Adrenal gland (tissue), 12 donors: ENCODE measurements around the gene KCNRG. TPM values are rescaled to one million over a fixed set of nuclear protein-coding genes. Genes with fewer than 3 reads are reported as not detected.
"Not testable (repeated sequence)": the region's sequence is repeated elsewhere in the genome, so short reads cannot be mapped to it uniquely, and the experiment has no call there.

Experiments
- DNase-seq, 7 donors: peaks; one replicate each; pipeline ENCODE4 v3.0.0-alpha.2; 2019 to 2020
- H3K27ac ChIP-seq, 5 donors: fragments of 200-600 bp; sonication (generic) in 4 of 5; 1 replicate in 3 of 5; 2 replicates in 2 of 5; pipeline versions ENCODE4 v1.5.1 to v1.8.0; 2016 to 2020; ENCODE audit warnings: mild to moderate bottlenecking in 1 of 5
- H3K27me3 ChIP-seq: fragments of 200-600 bp; 2 replicates; pipeline ENCODE4 v1.8.0; 2021
- H3K36me3 ChIP-seq, 2 donors: fragments of 200-600 bp; replicated peaks in 1 of 2; 1 replicate in 1 of 2; 2 replicates in 1 of 2; pipeline versions ENCODE4 v1.5.1 to v1.8.0; 2018 to 2022
- H3K4me1 ChIP-seq, 2 donors: fragments of 200-600 bp; replicated peaks in 1 of 2; 1 replicate in 1 of 2; 2 replicates in 1 of 2; pipeline versions ENCODE4 v1.5.1 to v1.8.0; 2018 to 2021
- H3K4me3 ChIP-seq, 4 donors: fragments of 200-600 bp; sonication (generic) in 3 of 4; one replicate each; pipeline ENCODE4 v1.5.1; 2016 to 2018
- H3K9me3 ChIP-seq, 3 donors: fragments of 200-600 bp; sonication (generic) in 1 of 3; replicated peaks in 1 of 3; 1 replicate in 2 of 3; 2 replicates in 1 of 3; pipeline versions ENCODE4 v1.5.1 to v1.8.0; 2016 to 2021
- POLR2A ChIP-seq, 2 donors: fragments of 450-650 bp; IDR thresholded peaks; one replicate each; pipeline ENCODE4 v1.6.1; 2017; ENCODE audit warnings: antibody characterized with exemption in 2 of 2, mild to moderate bottlenecking in 2 of 2, moderate library complexity in 1 of 2
- WGBS, 4 donors: extraction: QIAGEN DNeasy Blood & Tissue Kit in 2 of 4; methylation state at CpG; one replicate each; pipeline versions ENCODE4 v1.1.5 to v1.1.7; 2013 to 2017; 5-methylcytosine and 5-hydroxymethylcytosine counted together
- intact Hi-C, 2 donors: fragments of 100-400 bp; cut with DNase I; formaldehyde crosslinking; loops; one replicate each; pipeline versions ENCODE4 v1.14.1 to v1.15.0; 2022 to 2023
- polyA plus RNA-seq, 3 donors: library from polyadenylated mRNA; stranded (reverse); fragments of 200-250 nt in 2 of 3; fragments of 350-450 nt in 1 of 3; fragmentation: Illumina TruSeq in 1 of 3; extraction: RNeasy Lipid Tissue Mini Kit (QIAGEN cat#74804) in 1 of 3; gene quantifications; one replicate each; pipeline ENCODE4 v1.2.3, GENCODE V29; 2013 to 2014
- total RNA-seq, 9 donors: library from RNA; depleted of rRNA in 4 of 9; stranded (reverse); fragments of >200 nt in 4 of 9; fragments of 120-200 nt in 1 of 9; fragmentation: NEBNext Ultra II Directional in 1 of 9; extraction: Animal tissue kit (Norgen Biotek cat#: 25700) in 1 of 9; gene quantifications; one replicate each; pipeline versions ENCODE4 v1.1.0 to v1.2.4, GENCODE V29; 2013 to 2023
- TF ChIP-seq, protein P1 (sequence below), 6 experiments: fragments of 450-650 bp in 4 of 6; fragments of 200-600 bp in 2 of 6; sonication (generic) in 1 of 6; IDR thresholded peaks; 1 replicate in 5 of 6; 2 replicates in 1 of 6; pipeline versions ENCODE4 v1.5.1 to v1.8.0; 2016 to 2021; ENCODE audit warnings: antibody characterized with exemption in 6 of 6, mild to moderate bottlenecking in 2 of 6, moderate library complexity in 1 of 6
- donor health status: healthy with polysubstance abuse.
- donor health status: Bipolar disorder and iron deficiency.
- donor health status: DM: yes; HTN: yes; CAD: no.
- donor health status: DM: no; HTN: no; CAD: no.
- donor health status: DM: no; HTN: no; CAD: no.
- donor health status: DM: yes; HTN: yes; CAD: no.

KCNRG gene
- total and polyA plus RNA-seq, 12 donors: 0.14 to 2.8 (median 0.59) TPM; not detected in 1

GRCh38 chr13:50055454-50055853 lies 40.2 kb downstream of the KCNRG start:
- Histone ChIP-seq H3K4me1 (peaks cover 0 to 6% of the 10 kb centered on the region in 2 donors), H3K4me3 (no peak overlapping the region), H3K27ac (no peak overlapping the region), H3K27me3 (no peaks in the 10 kb centered on the region), H3K9me3 (no peaks in the 10 kb centered on the region), H3K36me3 (peaks cover 0 to 2% of the 10 kb centered on the region in 2 donors)
- TF ChIP-seq POLR2A (IDR thresholded peaks at IDR 0.05): no peak
- TF ChIP-seq, protein P1, sequence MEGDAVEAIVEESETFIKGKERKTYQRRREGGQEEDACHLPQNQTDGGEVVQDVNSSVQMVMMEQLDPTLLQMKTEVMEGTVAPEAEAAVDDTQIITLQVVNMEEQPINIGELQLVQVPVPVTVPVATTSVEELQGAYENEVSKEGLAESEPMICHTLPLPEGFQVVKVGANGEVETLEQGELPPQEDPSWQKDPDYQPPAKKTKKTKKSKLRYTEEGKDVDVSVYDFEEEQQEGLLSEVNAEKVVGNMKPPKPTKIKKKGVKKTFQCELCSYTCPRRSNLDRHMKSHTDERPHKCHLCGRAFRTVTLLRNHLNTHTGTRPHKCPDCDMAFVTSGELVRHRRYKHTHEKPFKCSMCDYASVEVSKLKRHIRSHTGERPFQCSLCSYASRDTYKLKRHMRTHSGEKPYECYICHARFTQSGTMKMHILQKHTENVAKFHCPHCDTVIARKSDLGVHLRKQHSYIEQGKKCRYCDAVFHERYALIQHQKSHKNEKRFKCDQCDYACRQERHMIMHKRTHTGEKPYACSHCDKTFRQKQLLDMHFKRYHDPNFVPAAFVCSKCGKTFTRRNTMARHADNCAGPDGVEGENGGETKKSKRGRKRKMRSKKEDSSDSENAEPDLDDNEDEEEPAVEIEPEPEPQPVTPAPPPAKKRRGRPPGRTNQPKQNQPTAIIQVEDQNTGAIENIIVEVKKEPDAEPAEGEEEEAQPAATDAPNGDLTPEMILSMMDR (IDR thresholded peaks at IDR 0.05): no peak
- intact Hi-C loops: no loop called here
- 67 to 88% (median 80%) methylated on average over 1 of the region's 1 CpG for WGBS, 4 donors
- DNase-seq: no peak

- no peaks in the 10 kb centered on the region for H3K9me3 ChIP-seq
- no peak for TF ChIP-seq POLR2A (IDR thresholded peaks at IDR 0.05)
- TF ChIP-seq, protein P1 (IDR thresholded peaks at IDR 0.05): no peak
- H3K27ac ChIP-seq: no peak overlapping the region
- H3K4me3 ChIP-seq: no peak overlapping the region
- H3K4me1 ChIP-seq: peaks cover 0 to 4% of the 10 kb centered on the region in 2 donors
- intact Hi-C loops: no loop called here
- WGBS, 4 donors: 96 to 100% (median 100%) methylated on average over 1 of the region's 1 CpG
- DNase-seq: no peak
- no peaks in the 10 kb centered on the region for H3K27me3 ChIP-seq
- no peaks in the 10 kb centered on the region for H3K36me3 ChIP-seq
Measured at GRCh38 chr13:50060718-50061117, 45.5 kb downstream of the KCNRG start.

GRCh38 chr13:50062336-50062735 lies 47.1 kb downstream of the KCNRG start:
- H3K9me3 ChIP-seq, H3K4me1 ChIP-seq, intact Hi-C loops, H3K27me3 ChIP-seq, DNase-seq, H3K27ac ChIP-seq, H3K36me3 ChIP-seq, H3K4me3 ChIP-seq: not testable (repeated sequence)
- WGBS, 4 donors: 97 to 99% (median 98%) methylated on average over 7 of the region's 7 CpGs

GRCh38 chr13:50065712-50066111 lies 50.5 kb downstream of the KCNRG start:
- Histone ChIP-seq H3K4me1 (peaks cover 0 to 34% of the 10 kb centered on the region in 2 donors), H3K4me3 (no peak overlapping the region), H3K27ac (no peak overlapping the region), H3K36me3 (no peaks in the 10 kb centered on the region), H3K9me3 (no peaks in the 10 kb centered on the region), H3K27me3 (no peaks in the 10 kb centered on the region)
- no peak for DNase-seq
- no peak for TF ChIP-seq POLR2A (IDR thresholded peaks at IDR 0.05)
- TF ChIP-seq, protein P1 (IDR thresholded peaks at IDR 0.05): no peak
- intact Hi-C loops: no loop called here
- 79 to 90% (median 83%) methylated on average over 1 of the region's 1 CpG for WGBS, 4 donors

DNA sequence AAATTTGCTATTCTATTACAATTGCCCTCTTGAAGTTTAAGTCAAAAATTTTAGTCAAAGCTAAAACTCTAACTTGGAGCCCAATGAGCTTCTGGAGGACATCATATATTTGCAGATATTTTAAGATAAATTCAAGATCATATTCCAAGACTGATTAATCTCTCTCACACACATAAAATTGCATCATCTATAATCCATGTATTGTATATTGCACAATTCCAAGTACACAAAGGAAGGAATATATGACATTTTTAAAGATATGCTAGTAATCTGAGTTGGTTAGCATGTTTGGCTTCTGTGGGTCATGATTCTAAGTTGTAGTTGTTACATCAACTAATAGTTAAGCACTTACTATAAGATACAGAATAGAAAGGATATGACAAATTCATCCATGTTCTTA lies 53.3 kb downstream of the KCNRG start:
- no peak for TF ChIP-seq POLR2A (IDR thresholded peaks at IDR 0.05)
- TF ChIP-seq, protein P1 (IDR thresholded peaks at IDR 0.05): no peak
- DNase-seq: no peak
- H3K36me3 ChIP-seq: no peaks in the 10 kb centered on the region
- no peaks in the 10 kb centered on the region for H3K9me3 ChIP-seq
- H3K27ac ChIP-seq: no peak overlapping the region
- intact Hi-C loops: no loop called here
- no peaks in the 10 kb centered on the region for H3K27me3 ChIP-seq
- no peak overlapping the region for H3K4me3 ChIP-seq
- peaks cover 0 to 61% of the 10 kb centered on the region in 2 donors for H3K4me1 ChIP-seq
